Activated CD8-positive, alpha-beta memory T cell treated with anti-CD3 and anti-CD28 coated beads, Interleukin-2, amount 50 U/mL, for 1 hour (primary cell): ENCODE measurements around the gene DOCK10.

ENCODE experiments used
- DNase-seq: peaks from one replicate; pipeline ENCODE4 v3.0.0-alpha.2; 2020; ENCODE audit errors: extremely low read depth

DOCK10 gene

DNA sequence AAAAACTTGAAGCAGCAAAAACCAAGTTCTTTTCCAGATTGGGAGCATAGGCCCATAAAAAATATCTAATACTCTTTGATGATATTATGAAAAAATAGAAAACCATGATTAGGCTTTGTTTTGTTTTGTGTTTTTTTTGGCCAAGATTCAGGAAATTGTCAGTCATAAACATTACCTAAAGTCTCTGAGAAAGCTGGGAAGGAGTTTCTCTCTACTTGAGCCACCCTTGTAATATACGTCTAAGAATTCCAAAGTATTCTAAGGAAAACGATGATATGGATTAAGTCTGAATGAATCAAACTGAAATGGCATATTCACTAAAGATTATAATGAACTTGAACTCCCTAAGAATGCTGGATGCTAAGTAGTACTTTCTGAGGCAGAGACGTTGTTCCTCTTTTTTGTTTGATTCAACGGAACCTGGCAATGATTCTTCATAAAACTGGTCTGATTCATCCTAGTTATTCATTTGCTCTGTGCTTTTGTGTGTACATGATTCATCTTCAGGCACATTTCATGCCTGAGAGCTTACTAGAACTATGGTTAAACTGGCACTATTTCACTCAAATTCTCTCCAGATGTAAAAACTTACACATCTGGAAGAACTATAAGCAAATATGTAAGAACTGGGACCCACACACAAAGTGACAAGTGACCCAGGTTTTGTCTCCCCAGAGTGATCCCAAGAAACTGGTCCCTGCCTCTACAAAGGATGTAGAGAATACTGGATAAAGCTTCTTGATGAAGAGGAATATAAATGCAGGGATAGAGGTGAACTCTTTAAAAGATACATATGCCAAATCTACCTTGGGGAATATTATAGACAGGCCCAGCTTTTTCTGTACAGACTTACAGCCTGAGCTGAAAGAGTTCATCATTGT is 159.7 kb downstream of the DOCK10 start:
- no peak for DNase-seq

DNA sequence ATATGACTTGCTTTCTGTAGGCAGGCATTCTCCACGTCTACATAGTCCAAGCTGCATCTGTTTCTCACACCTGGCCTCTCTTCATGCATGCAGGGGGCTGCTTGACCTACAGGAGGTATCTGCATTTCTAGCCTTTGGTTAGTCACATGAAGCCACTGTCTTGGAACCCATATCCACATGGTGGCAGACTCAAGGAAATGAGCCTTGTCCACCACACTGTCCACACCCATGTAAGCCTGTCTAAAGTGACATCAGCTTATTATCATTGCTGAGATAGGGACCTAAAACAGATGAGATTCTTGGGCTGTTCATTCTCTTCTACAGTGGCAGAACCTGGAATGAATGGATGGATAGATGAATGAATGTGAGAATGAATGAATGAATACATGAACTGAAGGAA is 160.4 kb downstream of the DOCK10 start:
- no peak for DNase-seq

DNA sequence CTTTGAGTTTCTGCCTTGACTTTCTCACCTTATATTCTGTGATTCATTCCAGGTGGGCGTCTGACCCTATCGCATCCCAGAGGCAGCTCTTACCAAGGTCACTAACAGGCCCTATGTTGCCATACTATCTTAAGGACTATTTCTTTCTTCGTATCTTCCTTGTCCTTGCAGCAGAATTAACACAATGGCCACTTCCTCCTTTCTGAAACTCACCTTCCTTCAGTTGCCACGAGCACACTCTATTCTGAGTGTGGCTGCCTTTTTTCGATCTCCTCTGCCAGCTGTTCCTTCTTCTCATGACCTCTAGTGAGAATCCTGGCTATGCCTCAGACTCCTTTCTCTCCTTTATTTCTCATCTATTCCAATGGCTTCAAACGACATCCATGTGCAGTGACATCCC is 165.7 kb downstream of the DOCK10 start:
- no peak for DNase-seq

DNA sequence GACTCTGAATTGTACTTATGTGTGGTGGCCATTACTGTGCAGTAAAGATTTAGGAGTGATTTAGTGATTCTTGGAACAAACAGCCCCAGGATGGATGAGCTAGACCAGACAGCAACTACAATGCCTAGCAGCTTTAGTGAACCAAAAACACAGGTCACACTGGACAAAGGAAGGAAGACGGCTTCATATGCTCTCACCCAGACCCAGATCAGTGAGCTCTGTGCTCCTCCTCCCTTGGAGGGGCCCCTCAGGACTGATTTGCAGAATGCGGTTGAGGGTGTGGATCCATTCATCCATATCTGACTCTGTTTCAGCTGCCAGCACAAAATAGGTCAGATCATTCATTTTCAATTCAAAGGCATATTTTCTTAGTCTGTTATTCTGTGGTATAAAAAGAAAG is 166.4 kb downstream of the DOCK10 start:
- no peak for DNase-seq

DNA sequence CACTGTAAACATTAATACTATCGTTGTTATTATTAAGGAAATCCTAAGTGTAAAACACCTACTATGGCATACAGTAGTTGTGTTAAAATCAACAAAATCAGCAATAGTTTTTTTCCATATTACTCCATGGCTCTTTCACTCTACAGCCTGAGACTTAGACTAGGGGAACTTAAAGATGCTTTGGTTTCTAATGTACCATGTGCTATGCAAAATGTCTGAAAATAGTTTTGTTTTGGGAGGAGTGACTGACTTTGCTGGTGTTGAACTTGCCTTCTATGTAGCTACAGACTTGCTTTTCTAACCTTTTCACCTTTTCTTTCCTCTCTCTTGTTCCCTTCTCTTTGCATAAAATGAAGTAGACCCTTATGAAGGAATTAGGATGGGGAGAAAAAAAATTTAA is 167.1 kb downstream of the DOCK10 start:
- no peak for DNase-seq

DNA sequence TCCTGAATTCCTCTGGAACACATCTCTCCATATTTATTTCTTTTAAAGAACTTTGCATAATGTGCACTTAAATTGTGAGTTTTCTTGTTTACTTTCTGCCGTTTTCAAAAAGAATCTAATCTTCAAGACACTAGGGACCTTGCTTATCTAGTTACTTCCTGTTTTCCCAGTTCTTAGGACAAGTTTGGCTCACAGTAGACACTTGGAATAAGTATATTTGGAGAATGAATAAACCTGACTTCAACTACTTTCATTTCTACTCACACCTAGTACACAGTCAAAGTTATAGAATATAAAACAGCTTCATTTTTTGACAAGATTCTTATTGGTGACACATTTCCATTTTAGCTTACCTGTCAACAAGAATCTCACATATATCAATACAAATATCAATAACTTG is 170.5 kb downstream of the DOCK10 start:
- no peak for DNase-seq

DNA sequence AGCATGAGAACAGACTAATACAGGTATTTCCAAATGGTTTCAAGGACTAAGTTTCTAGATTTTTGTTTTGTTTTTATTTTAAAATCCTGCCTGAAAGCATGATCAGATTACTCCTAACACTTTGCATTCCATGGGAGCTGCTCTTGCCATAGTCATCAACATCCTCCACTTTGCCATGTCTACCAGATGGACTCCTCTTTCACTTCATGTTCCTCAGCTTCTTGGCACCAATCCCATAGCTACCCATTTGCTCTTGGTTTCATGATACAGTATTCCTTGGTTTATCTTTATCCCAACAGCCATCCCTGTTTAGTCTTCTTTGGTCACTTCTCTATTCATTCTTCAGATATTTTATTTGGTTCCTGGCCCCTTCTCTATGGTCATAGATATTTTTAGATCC is 171.9 kb downstream of the DOCK10 start:
- no peak for DNase-seq

DNA sequence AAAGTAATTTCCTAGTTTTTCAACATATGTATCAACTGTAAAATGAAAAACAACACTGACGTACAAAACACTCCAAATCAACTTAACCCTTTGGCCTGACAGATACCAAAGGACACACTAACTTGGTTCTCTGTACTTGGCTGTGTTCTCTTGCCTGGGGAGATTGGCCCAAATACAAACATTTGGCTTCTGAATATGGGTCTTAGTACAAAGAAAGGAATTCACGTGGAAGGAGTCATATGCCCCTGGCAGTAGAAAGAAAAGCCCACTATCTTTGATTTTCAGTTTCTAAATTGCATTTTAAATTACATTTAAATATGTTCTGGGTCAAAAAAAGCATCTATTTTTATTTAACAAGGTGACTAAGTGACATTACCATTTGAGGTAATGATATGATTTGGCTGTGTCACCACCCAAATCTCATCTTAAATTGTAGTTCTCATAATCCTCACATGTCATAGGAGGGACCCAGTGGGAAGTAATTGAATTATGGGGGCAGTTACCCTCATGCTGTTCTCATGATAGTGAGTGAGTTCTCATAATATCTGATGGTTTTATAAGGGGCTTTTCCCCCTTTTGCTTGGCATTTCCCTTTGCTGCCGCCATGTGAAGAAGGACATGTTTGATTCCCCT is 172.6 kb downstream of the DOCK10 start:
- no peak for DNase-seq

DNA sequence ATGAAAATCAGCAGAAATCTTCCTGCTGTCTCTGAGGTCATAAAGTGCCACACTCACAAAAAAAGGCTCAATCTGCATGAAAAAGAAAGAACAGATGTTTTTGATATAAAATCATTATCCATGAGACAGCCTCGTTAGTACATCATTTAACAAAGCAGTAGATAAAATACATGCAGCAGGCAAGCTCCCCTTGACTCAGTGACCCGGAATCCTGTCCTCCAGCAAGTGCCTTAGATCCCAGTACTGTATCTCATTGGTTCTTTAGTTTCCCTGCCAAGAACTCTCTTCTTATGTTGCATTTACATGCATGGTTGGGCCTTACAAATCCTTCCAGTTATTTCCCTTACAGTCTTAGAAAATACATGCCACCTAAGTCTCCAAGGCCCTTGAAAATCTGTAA is 177.3 kb downstream of the DOCK10 start:
- DNase-seq: no peak

DNA sequence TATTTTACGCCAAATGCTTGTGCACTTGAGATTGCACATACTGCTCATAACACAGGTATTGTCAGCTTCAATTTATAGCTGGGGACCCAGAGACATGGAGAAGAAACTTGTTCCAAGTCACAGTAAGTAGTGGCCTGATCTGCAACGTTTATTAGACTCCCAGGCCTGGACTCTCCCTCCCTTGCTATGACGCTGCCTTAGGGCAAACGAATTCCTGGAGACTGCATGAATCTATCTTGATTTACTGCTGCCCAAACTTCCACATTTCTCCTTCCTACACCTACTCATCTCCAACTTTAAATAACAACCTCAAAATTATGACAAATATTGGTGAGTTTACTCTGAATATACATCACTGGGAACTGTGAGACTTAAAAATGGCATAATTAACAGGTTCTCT is 181.0 kb downstream of the DOCK10 start:
- no peak for DNase-seq

DNA sequence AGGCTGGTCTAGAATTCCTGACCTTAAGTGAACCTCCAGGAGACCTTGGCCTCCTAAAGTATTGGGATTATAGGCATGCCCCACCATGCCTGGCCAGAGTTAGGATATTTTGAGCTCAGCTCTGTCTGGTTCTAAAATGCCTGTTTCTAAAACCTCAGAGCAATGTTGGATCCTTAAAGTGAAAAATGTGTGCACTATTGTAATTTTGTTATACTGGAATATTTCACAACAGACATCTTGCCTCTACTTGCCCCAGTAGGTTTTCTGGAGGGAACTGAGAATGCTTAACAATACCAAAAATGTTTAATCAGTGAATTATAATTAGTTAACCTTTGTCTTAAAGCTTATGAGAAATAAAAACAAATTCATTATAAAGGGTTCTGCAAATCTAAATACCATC is 181.5 kb downstream of the DOCK10 start:
- no peak for DNase-seq

DNA sequence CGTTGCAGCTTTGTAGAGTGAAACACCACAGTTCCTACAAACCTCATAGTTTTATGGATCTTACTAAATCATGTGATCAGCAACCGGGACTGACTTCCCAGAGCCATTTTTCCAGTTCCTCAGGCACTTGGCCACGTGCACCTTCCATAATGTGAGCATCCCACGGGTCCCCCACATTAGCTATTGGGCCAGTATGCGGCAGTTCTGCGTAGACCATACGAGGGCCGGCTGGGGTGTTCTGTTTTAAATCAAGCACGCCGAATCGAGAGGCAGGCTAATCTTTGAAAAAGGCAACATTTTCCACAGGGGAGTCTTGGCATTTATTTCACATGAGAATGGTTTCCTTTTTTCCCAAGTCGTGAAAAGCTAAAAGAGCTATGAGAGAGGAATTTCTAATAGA is 190.5 kb downstream of the DOCK10 start:
- DNase-seq: no peak

DNA sequence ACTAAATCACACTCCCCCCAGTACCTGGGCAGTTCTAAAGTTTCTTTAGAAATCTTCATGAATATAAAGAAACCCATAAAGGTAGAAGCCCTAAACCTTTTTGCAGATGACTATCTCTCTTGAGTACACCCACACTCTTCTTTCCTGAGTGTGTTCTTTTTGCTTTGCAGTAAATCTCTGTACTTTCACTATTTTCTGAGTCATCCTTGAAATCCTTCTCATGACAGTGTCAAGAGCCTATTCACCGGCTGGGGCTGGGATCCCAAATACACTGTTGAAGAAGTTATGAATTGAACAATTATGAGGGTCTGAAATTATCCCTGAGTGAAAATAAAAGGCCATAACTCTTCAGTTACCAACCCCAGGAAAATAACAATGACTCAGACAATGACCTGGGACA is 192.2 kb downstream of the DOCK10 start:
- no peak for DNase-seq

DNA sequence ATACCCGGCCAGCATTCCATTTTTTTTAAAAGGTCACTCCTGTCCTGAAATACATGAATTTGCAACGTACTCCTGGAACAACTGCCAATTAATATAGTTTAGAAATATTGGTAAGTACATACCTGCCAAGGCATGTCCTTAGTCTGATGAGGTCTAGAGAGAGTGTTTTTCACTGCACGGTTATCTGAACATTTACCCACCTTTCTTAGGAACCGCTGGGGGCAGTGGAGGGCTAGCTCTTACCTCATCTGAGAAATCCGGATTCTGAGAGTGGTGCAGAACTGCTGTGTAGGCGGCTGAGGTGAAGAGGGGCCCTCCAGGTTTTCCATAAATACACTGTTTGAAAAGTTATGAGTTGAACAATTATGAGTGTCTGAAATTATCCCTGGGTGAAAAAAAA is 193.0 kb downstream of the DOCK10 start:
- no peak for DNase-seq

DNA sequence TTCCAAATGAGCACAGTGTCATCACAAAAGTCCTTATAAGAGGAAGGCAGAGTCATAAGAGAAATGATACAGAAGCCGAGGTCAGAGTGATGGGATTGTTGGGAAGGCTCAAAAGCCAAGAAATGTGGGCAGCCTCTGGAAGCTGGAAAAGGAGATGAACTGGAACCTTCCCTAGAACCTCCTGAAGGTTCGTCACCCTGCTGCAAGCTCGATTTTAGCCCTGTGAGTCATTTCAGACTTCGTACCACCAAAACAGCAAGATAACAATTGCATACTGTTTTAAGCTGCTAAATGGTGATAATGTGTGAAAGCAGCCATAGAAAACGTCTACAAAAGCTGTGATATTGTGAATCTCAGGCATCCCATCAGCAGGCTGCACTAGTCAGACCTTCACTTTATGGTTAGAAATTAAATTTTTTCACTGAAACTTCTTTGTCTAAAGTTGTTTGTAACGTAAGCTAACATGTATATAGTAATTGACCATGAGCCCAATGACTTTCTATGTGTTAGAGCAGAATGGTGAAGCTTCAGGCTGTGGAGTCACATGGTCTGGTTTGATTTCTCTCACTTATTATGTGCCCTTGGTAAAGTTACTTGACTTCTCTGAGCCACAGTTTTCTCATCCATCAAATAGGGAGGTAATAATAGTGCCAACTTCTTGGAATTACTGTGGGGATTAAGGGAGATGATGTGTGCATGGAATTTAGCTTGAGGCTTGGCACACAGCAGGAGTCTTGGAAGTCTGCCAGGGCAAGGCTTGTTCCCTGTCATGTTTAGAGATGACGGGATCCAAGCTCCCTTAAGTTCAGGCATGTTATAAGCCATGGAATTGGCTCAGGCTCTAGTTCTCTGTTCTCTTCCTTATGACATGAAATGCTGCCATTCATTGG is 194.1 kb downstream of the DOCK10 start:
- no peak for DNase-seq

DNA sequence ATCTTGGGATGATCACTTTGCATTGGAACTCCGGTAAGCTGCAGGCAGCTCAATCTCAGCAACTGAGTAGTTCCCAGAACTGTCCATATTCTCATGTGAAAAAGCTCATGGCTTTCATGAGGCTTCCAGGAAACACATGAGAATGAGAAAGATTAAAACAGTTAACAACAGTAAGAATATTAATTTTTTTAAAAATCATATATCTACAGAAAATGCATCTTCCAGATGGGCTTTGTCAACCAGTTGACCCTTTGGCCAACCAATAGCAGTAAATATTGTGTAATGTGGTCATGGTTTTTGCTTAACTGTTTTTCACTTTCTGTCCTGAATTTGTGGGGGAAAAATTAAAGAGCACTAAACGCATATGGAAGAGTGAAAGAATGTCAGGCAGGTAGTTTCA is 194.9 kb downstream of the DOCK10 start:
- no peak for DNase-seq

DNA sequence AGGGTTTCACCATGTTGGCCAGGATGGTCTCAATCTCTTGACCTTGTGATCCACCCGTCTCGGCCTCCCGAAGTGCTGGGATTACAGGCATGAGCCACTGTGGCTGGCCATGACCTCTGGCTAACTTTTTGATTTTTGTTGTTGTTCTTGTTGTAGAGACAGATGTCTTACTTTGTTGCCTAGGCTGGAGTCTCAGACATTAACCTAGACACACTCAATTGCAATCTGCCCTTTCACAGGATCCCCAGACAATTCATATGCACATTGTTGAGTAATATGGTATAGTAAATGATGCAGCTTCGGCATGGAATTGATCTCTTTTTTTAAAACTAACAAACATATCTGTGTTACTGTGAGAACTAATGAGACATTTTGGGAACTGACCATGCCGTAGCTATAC is 195.6 kb downstream of the DOCK10 start:
- DNase-seq: no peak

DNA sequence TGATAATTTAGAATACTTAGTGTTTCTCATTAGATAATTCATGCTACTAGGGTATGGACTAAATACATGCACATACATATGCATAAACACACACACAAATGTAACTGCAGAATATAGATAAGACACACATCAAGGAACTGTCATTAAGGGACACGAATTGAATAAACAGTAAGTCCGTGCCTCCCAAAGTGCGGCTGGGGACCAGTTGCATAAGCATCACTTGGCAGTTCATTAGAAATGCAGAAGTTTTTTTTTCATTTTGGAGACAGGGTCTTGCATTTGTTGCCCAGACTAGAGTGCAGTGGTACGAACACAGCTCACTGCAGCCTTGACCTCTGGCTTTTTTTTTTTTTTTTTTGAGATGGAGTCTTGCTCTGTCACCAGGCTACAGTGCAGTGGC is 196.1 kb downstream of the DOCK10 start:
- no peak for DNase-seq

DNA sequence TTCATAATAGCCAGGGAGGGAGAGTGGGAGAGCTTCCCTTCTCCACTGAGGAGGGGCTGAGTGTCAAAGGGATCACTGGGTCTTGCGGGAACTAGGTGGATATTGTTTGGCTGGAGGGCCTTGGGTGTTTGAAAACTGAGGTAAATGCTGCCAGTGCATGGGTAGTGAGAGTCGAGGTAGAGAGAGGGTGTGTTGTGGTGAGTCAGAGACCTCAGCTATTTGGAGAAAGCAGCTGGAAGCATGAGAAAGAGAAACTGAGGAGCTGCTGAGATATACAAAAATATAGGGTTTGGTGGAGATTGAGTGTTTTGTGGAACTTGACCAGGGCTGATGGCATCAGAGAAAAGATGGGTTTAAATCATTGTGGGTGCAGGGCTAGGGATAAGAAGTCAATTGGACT is 199.1 kb downstream of the DOCK10 start:
- no peak for DNase-seq

DNA sequence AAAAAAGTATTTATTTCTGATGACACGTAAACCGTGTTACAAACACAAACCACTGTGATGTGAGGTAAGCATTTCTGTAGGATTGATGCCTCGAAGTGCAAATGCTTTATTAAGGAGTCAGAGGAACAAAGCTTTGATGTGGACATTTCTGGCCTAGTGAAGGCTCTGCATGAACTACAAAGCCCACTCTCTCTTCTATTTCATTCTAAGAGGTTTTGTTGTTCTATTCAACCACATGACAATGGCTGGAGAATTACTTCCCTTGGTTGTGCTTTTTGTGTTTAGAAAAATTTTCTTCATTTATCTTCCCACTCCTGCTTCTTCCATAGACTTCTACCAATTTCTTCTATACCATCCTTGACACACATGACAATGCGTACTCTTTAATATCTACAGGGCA is 200.4 kb downstream of the DOCK10 start:
- no peak for DNase-seq

DNA sequence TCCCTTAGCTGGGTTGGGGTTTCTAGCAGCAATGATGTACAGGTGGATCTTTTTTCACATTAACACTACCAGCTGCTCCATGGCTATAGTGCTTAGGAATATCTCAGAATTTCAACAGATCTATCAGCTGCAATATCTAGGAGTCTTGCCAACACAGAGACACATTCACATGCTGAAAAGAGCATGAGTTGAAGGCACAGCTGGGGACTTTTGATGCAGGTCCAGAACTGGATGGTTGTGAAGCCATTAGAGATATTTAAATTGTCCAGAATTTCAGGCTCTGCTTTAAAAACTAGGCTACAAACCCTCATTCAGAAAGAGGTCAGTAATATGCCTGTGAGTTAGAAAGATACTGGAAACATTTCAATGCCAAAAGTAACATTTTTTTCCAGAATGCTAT is 203.9 kb downstream of the DOCK10 start:
- DNase-seq: no peak

DNA sequence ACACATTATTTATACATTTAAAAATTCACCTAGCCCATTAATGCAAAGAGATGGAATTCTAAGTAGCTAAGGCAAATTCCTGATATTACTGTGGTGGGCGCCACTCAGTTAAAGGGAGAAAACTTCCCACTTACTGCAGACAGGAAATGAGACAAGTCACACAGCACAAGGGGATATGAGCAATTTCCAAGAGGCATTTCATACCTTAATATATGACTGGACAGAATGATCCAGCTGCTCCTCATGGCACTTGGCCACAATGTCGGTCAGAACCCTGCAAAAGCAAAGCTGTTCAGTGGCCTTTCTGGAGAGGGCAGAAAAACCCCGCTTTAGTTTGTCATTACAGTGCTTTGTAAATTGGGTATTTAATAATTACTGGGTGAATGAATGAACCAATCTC is 204.7 kb downstream of the DOCK10 start:
- no peak for DNase-seq

DNA sequence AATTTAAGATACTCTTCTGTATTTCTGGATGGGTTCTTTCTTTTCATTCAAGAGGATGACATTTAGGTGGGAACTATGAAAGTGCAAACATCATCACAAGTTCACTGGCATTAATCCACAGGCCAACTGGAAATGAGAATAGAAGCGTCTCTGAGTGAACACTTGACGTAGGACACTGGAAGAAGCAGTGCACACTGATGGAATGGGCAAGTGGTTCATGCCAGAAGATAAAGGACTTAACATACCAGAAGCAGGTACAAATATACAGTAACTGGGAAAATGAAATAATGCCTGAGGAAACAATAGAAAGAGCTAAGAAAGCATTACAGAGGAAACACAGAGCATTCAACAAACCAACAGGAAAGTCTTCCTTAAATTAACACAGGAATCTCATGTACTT is 205.2 kb downstream of the DOCK10 start:
- DNase-seq: no peak
